ENCODE results near the gene ANO2. TPM values are rescaled to one million over a fixed set of nuclear protein-coding genes. Genes with fewer than 3 reads are reported as not detected.

Gene ANO2
- total RNA-seq, 4 donors from 2014 or later: 0.59 to 51.7 (median 15.1) TPM

DNA sequence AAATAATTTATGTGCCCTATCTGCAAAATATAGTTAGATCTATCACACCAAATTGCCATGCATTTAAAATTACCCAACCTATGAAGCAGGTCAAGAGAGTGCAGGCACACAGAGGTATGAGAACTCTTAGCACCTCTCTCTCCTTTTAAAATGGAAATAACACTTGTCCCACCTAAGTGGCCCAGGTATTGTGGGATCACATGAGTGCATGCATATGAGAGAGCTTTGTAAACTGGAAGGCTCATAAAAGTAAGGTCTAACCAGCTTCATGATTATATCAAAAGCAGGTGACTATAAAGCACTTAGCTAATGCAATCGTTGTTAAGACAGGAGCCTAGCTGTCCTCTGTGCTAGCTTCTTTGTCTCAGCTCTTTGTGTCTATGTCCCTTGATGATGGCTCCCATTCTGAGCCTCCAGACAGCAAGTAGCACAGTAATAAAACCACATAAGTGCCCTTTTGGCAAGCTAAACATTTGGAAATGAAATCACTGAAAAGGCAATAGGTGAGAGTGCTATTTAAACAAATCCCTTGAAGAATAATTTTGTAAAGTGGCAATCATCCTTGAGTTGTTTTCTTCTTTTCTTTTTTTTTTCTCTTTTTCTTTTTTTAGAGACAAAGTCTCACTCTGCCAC is 294.1 kb downstream of the ANO2 start:
- H3K9me3 ChIP-seq: no peaks in the 10 kb centered on the region
- no peak for TF ChIP-seq POLR2A (IDR thresholded peaks at IDR 0.05)
- TF ChIP-seq, protein P1, sequence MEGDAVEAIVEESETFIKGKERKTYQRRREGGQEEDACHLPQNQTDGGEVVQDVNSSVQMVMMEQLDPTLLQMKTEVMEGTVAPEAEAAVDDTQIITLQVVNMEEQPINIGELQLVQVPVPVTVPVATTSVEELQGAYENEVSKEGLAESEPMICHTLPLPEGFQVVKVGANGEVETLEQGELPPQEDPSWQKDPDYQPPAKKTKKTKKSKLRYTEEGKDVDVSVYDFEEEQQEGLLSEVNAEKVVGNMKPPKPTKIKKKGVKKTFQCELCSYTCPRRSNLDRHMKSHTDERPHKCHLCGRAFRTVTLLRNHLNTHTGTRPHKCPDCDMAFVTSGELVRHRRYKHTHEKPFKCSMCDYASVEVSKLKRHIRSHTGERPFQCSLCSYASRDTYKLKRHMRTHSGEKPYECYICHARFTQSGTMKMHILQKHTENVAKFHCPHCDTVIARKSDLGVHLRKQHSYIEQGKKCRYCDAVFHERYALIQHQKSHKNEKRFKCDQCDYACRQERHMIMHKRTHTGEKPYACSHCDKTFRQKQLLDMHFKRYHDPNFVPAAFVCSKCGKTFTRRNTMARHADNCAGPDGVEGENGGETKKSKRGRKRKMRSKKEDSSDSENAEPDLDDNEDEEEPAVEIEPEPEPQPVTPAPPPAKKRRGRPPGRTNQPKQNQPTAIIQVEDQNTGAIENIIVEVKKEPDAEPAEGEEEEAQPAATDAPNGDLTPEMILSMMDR (IDR thresholded peaks at IDR 0.05): no peak
- intact Hi-C loops (cut with DNase I; ENCODE audit: low total_unique reads): no loop called here
- no peaks in the 10 kb centered on the region for H3K27me3 ChIP-seq
- H3K27ac ChIP-seq: no peak overlapping the region
- DNase-seq: no peak
- no peak overlapping the region for H3K4me3 ChIP-seq
- H3K36me3 ChIP-seq: no peaks in the 10 kb centered on the region
- no peaks in the 10 kb centered on the region for H3K4me1 ChIP-seq

DNA sequence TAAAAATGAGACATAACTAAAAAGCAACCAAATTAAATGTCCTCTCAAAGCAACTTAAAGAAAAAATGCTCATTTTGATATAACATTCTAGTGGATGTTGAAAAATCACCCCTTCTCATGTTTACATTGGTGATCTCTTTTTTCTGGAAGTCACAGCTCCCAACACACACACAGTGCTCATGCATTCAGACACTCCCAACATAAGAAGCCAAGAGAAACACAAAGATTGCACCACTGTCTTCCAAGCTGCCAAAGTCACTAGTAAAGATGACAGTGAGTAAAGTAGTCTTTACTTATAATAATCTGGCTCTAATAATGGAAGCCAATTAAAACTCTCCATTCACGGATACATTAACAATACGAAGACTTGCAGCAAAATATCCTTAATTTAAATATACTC is 294.8 kb downstream of the ANO2 start:
- no peaks in the 10 kb centered on the region for H3K36me3 ChIP-seq
- no peaks in the 10 kb centered on the region for H3K9me3 ChIP-seq
- no peak overlapping the region for H3K4me3 ChIP-seq
- H3K4me1 ChIP-seq: no peaks in the 10 kb centered on the region
- no peak for DNase-seq
- intact Hi-C loops (cut with DNase I; ENCODE audit: low total_unique reads): no loop called here
- H3K27ac ChIP-seq: no peak overlapping the region
- no peaks in the 10 kb centered on the region for H3K27me3 ChIP-seq
- TF ChIP-seq POLR2A (IDR thresholded peaks at IDR 0.05): no peak
- TF ChIP-seq, protein P1 (IDR thresholded peaks at IDR 0.05): no peak

DNA sequence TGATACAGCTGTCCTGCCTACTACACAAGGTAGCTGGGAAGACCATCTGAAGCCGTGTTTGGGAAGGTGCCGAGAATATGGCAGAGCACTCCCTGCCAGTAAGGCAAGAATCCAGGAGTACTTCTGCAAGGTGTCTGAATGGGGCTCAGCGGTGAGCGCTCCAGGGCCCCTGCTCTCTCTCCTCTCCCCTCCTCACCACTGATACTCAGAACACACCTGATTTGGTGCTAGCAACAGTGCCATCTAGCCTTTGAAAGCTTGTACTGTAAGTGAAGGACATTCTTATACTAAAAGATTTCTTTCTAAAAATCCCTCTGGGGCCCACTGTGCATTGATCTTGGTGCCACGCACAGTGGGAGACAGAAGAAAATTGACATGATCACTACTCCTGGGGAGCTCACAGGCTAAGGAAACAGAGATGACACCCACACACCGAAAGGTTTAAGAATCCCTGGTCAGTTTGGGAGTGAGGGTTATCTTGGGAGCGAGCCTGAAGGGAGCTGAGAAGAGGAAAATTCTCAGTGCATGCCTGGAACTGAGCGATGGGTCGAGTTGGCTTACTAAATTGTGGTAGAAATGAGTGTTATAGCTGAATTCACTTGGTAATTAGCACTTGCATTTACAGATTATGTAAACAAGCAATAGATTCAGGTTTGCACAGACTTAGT is 296.2 kb downstream of the ANO2 start:
- Histone ChIP-seq H3K4me3 (no peak overlapping the region), H3K9me3 (no peaks in the 10 kb centered on the region), H3K4me1 (no peaks in the 10 kb centered on the region), H3K36me3 (no peaks in the 10 kb centered on the region), H3K27ac (no peak overlapping the region), H3K27me3 (no peaks in the 10 kb centered on the region)
- no peak for TF ChIP-seq POLR2A (IDR thresholded peaks at IDR 0.05)
- TF ChIP-seq, protein P1 (IDR thresholded peaks at IDR 0.05): no peak
- intact Hi-C loops (cut with DNase I; ENCODE audit: low total_unique reads): no loop called here
- no peak for DNase-seq

DNA sequence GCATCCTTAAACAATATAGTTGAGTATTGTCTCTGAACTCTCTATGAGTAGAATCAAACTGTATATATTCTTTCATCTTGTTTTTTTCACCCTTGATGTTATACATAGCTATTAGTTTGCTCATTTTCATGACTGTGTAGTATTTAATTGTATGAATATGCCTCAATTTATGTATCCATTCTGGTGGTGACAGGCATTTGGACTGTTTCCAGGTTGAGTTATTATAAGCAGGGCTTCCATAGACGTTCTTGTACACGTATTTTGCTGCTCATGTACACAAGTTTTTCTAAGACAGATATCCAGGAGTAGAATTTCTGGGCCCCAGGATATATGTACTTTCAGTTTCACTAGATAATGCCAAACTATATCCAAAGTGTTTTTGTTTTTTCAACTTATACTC is 301.8 kb downstream of the ANO2 start:
- no peaks in the 10 kb centered on the region for H3K9me3 ChIP-seq
- no peaks in the 10 kb centered on the region for H3K4me1 ChIP-seq
- H3K36me3 ChIP-seq: no peaks in the 10 kb centered on the region
- TF ChIP-seq, protein P1 (IDR thresholded peaks at IDR 0.05): no peak
- no peak for TF ChIP-seq POLR2A (IDR thresholded peaks at IDR 0.05)
- H3K4me3 ChIP-seq: no peak overlapping the region
- DNase-seq: no peak
- intact Hi-C loops (cut with DNase I; ENCODE audit: low total_unique reads): no loop called here
- H3K27ac ChIP-seq: no peak overlapping the region
- no peaks in the 10 kb centered on the region for H3K27me3 ChIP-seq

DNA sequence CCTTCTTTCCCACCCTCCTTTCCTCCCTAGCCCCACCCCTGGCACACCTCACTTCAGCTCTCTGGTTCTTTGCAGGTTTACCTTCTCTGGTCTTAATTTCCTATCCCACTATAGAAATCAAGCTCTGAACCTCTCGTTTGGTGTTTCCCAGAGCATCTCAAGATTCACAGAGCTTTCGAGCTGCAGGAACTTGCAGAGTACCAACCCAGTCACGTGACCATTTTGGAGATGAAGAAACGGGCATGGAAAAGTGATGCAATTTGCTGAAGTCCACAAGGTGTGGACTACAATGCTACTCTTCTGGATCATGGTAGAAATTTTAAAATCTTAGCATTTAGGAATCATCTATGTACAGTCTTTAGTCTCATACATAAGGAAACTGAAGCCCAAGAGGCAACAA is 307.4 kb downstream of the ANO2 start:
- TF ChIP-seq POLR2A (IDR thresholded peaks at IDR 0.05): no peak
- TF ChIP-seq, protein P1 (IDR thresholded peaks at IDR 0.05): no peak
- no peak for DNase-seq
- Histone ChIP-seq H3K36me3 (no peaks in the 10 kb centered on the region), H3K4me3 (no peak overlapping the region), H3K9me3 (no peaks in the 10 kb centered on the region), H3K27me3 (no peaks in the 10 kb centered on the region), H3K4me1 (no peaks in the 10 kb centered on the region), H3K27ac (no peak overlapping the region)
- intact Hi-C loops (cut with DNase I; ENCODE audit: low total_unique reads): no loop called here

Data from uterus (tissue), 4 donors.